PC-3 (cell line): ENCODE results near the gene MAP1LC3A.

Experiments used
- CTCF ChIP-seq: fragments of 300-600 bp; sonication (generic); conservative IDR thresholded peaks from 2 replicates; pipeline ENCODE4 v1.5.1; 2017; ENCODE audit warnings: antibody characterized with exemption, low read depth, mild to moderate bottlenecking, low read length
- EZH2phosphoT487 ChIP-seq: fragments of 300-600 bp; sonication (generic); IDR thresholded peaks from 2 replicates; pipeline ENCODE4 v1.6.1; 2018; ENCODE audit warnings: mild to moderate bottlenecking, antibody characterized with exemption, low read length, borderline replicate concordance

GRCh38 chr20:34511891-34512265, 46.6 kb upstream of the MAP1LC3A start:
- TF ChIP-seq CTCF (no peak), EZH2phosphoT487 (no peak)
